Lower leg skin (tissue), 4 donors: Measurements from ENCODE around the gene NFKB2. TPM values are rescaled to one million over a fixed set of nuclear protein-coding genes. Genes with fewer than 3 reads are reported as not detected.

Source experiments
- DNase-seq, 2 donors: peaks; one replicate each; pipeline ENCODE4 v3.0.0-alpha.2; 2019; ENCODE audit warnings: low spot score in 2 of 2
- H3K4me3 ChIP-seq: fragments of 200-600 bp; sonication (generic); 2 replicates; pipeline ENCODE4 v1.5.1; 2017; ENCODE audit warnings: mild to moderate bottlenecking, low read depth; ENCODE audit not compliant: poor library complexity, severe bottlenecking
- CTCF ChIP-seq, 3 donors: fragments of 450-650 bp; IDR thresholded peaks; one replicate each; pipeline ENCODE4 v1.5.1; 2016; ENCODE audit warnings: antibody characterized with exemption in 3 of 3, mild to moderate bottlenecking in 3 of 3, moderate library complexity in 2 of 3
- POLR2A ChIP-seq, 2 donors: fragments of 450-650 bp; IDR thresholded peaks; one replicate each; pipeline ENCODE4 v1.6.1; 2016 to 2017; ENCODE audit warnings: antibody characterized with exemption in 2 of 2, mild to moderate bottlenecking in 1 of 2, moderate library complexity in 1 of 2
- WGBS, 2 donors: methylation state at CpG; one replicate each; pipeline ENCODE4 v1.1.5; 2018; 5-methylcytosine and 5-hydroxymethylcytosine counted together
- intact Hi-C: fragments of 100-400 bp; cut with DNase I; formaldehyde crosslinking; loops from one replicate; pipeline ENCODE4 v1.15.0; 2023; ENCODE audit warnings: low total_unique reads
- total RNA-seq, 4 donors: library from RNA; depleted of rRNA; stranded (reverse); fragments of >200 nt; gene quantifications; one replicate each; pipeline ENCODE4 v1.1.0, GENCODE V29; 2016

Gene NFKB2
- total RNA-seq, 4 donors from 2014 or later = 19.4 to 36.1 (median 20.1) TPM

GRCh38 chr10:102424145-102424544 is 28.6 kb downstream of the NFKB2 start:
- intact Hi-C loops = loop anchor here (10.0 kb wide), 1 partner anchor 51 kb away; no protein-coding TSS in a partner anchor
- H3K4me3 ChIP-seq = no peak overlapping the region
- TF ChIP-seq CTCF (IDR thresholded peaks at IDR 0.05) (no peak), POLR2A (IDR thresholded peaks at IDR 0.05) (no peak)
- WGBS, 2 donors = 73 to 85% methylated on average over 9 of the region's 9 CpGs
- no peak for DNase-seq

GRCh38 chr10:102424916-102425315 is 29.4 kb downstream of the NFKB2 start:
- no peak overlapping the region for H3K4me3 ChIP-seq
- no peak for DNase-seq
- WGBS, 2 donors = 86 to 89% methylated on average over 6 of the region's 6 CpGs
- TF ChIP-seq CTCF (IDR thresholded peaks at IDR 0.05) (no peak), POLR2A (IDR thresholded peaks at IDR 0.05) (no peak)
- intact Hi-C loops = loop anchor here (10.0 kb wide), 1 partner anchor 50 kb away; no protein-coding TSS in a partner anchor

GRCh38 chr10:102425444-102425843 is 29.9 kb downstream of the NFKB2 start:
- no peak for DNase-seq
- TF ChIP-seq POLR2A (IDR thresholded peaks at IDR 0.05) = no peak
- TF ChIP-seq CTCF (IDR thresholded peaks at IDR 0.05) = no peak
- WGBS, 2 donors = 86 to 88% methylated on average over 1 of the region's 1 CpG
- intact Hi-C loops = loop anchor here (10.0 kb wide), 1 partner anchor 49 kb away; no protein-coding TSS in a partner anchor
- H3K4me3 ChIP-seq = no peak overlapping the region

GRCh38 chr10:102426803-102427287 is 31.3 kb downstream of the NFKB2 start:
- DNase-seq = no peak
- TF ChIP-seq CTCF (IDR thresholded peaks at IDR 0.05) = no peak
- 77 to 80% methylated on average over 7 of the region's 7 CpGs for WGBS, 2 donors
- H3K4me3 ChIP-seq = no peak overlapping the region
- intact Hi-C loops = loop anchor here (10.0 kb wide), 1 partner anchor 48 kb away; no protein-coding TSS in a partner anchor

GRCh38 chr10:102429468-102429867 is 34.0 kb downstream of the NFKB2 start:
- intact Hi-C loops = loop anchor here (10.0 kb wide), 1 partner anchor 45 kb away; no protein-coding TSS in a partner anchor
- no peak for TF ChIP-seq CTCF (IDR thresholded peaks at IDR 0.05)
- TF ChIP-seq POLR2A (IDR thresholded peaks at IDR 0.05) = no peak
- DNase-seq = no peak
- H3K4me3 ChIP-seq = no peak overlapping the region
- whole genome bisulfite sequencing, 2 donors = 82% methylated on average over 8 of the region's 8 CpGs
